SIG-M5 treated with dmso at 0.1 percent for 504 hours (cell line): Measurements from ENCODE around the gene H19.

Experiments
- DNase-seq: peaks from one replicate; lab custom pipeline; 2025; ENCODE audit not compliant: unreplicated experiment; lab: John Stamatoyannopoulos, UW

H19 gene

GRCh38 chr11:1947592-1948237 is 49.9 kb downstream of the H19 start:
- DNase-seq, result no peak

- no peak for DNase-seq
These were observed 50.7 kb downstream of the H19 start, which contains the start of gene MRPL23 for GRCh38 chr11:1946812-1947484. TSS of gene MRPL23 (plus strand) at chr11:1947332. CDS start at chr11:1947363, 31 bp downstream.
